GOT3 (cell line): ENCODE data around the gene WRAP73.
"Not testable (repeated sequence)": the region's sequence is repeated elsewhere in the genome, so short reads cannot be mapped to it uniquely, and the experiment has no call there.

Source experiments
- DNase-seq: peaks from one replicate; lab custom pipeline; 2025; ENCODE audit warnings: mixed read lengths; lab: John Stamatoyannopoulos, UW

The WRAP73 gene

DNA sequence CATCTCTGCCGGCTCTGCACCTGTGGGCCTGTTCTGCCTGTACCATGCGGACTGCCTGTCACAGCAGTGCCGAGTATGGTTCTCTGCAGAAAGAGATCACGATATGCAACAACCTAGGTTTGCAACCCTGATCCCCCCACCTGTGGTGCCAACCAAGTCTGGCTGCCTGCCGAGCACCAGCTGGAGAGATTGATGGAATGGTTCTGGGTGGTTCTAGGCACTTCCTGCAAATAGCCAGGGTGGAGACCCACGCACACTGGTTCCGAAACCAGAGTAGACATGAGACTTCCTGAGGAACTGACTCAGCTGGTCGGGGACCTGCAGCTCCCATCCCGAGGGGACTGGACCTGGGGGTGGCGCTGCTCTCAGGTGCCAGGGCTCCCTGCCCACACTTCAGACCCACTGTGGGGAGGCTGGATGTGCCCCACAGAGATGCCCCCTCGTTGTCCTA, 19.7 kb downstream of the WRAP73 start:
- no peak for DNase-seq

DNA sequence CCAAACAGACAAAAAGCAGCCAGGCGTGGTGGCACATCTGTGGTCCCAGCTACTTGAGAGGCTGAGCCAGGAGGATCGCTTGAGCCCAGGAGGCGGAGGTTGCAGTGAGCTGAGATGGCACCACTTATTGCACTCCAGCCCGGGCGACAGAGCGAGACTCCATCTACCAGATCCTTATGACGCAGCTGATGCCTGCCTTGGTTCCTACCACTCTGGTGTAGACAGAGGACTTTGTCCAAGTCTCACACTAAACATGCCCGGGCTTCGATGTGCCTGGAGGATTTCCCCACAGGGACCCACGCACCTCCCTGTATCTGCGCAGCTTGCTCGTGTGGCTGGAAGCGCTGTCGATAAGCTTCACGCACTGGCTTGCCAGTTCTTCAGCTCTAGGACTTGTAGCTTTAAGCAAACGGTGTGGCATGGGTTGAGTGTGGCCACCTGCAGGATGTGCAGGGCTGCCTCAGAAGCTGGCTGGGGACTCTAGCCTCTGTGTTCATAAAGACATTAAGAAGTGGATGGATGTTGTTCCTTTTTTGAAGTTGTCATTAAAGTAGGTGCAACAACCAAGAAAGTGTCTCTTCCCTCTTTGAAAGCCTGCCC, 20.2 kb downstream of the WRAP73 start:
- DNase-seq = no peak

DNA sequence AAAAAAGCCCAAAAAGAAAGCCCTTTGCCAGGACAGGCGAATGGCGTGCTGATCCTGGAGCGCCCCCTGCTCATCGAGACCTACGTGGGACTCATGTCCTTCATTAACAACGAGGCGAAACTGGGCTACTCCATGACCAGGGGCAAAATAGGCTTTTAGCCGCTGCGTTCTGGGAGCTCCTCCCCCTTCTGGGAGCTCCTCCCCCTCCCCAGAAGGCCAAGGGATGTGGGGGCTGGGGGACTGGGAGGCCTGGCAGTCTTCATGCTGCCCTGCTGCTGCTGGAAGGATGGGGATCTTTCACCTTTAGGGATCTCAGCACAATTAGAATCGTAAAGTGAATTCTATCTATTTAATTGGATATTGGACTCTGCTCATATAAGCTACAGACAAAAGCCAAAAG, 21.5 kb downstream of the WRAP73 start:
- DNase-seq = no peak

DNA sequence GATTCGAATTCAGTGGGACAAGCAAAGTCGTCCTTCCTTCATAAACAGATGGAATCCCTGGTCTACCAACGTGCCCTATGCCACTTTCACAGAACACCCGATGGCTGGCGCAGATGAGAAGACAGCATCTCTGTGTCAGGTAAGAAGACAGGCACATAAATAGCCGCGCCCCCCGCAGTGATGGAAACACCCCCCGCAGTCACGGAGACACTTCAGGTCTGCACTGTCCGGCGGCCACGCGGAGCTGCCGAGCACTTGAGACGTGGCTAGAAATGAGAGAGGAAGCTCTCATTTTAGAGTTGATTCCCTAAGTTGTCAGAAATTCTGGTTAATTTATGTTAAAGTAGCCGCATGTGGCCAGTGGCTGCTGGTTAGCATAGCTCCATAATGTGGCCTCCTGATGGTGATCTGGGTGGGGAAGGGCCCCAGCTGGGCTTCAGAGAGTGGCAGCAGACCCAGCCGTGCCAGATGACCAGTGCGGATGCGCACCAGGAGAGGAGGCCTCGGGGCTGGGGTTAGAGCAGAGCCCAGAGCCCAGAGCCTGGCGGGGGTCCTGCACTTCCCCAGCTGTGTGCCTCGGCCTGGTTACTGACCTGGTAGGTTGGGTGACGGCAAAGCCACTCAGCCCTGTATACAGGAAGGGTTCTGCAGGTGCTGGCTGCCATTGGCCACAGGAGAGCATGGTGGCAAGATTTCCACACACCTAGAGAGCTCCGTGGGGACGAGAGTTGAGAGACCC, 22.2 kb downstream of the WRAP73 start:
- no peak for DNase-seq

DNA sequence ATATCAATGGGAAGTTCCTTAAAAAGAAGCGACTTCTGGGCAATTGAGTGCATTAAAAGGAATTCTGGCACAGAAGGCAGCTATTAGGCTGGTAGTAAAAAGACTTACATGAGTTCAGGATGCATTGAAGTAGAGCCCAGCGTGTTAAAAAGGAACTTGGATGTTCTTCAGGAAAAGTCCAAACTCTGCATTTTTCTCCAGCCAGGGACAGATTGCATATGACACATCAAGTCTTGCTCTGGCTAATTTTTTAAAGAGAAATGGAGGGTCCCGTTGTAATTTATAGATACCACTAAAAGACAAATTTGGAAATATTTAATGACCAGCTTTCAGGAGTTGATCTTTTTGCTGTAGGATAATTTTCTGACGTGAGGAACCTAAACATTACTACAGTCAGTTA, 23.9 kb downstream of the WRAP73 start:
- DNase-seq = no peak

DNA sequence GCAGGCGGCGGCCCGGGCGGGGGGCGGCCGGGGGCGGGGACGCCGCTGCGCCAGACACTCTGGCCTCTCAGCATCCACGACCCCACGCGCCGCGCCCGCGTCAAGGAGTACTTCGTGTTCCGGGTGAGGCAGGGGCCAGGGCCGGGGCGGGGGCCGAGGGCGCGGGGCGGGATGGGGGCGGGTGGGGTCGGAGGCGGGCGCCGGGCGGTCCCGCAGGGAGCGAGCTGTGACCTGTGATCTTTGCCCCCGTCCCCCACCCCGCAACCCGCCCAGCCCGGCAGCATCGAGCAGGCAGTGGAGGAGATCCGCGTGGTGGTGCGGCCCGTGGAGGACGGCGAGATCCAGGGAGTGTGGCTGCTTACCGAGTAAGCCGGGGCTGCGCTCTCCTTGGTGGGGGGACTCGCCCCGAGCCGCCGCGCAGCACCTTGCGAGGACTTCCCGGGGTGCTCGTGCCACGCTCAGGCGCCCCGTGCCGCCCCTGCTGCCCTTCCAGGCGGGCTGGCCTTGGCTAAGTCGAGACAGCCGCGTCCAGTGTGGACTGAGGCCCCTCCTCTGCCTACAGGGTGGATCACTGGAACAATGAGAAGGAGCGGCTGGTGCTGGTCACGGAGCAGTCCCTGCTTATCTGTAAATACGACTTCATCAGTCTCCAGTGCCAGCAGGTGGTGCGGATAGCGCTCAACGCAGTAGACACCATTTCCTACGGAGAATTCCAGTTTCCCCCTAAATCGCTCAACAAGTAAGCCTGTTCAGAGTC, 24.6 kb downstream of the WRAP73 start:
- no peak for DNase-seq

DNA sequence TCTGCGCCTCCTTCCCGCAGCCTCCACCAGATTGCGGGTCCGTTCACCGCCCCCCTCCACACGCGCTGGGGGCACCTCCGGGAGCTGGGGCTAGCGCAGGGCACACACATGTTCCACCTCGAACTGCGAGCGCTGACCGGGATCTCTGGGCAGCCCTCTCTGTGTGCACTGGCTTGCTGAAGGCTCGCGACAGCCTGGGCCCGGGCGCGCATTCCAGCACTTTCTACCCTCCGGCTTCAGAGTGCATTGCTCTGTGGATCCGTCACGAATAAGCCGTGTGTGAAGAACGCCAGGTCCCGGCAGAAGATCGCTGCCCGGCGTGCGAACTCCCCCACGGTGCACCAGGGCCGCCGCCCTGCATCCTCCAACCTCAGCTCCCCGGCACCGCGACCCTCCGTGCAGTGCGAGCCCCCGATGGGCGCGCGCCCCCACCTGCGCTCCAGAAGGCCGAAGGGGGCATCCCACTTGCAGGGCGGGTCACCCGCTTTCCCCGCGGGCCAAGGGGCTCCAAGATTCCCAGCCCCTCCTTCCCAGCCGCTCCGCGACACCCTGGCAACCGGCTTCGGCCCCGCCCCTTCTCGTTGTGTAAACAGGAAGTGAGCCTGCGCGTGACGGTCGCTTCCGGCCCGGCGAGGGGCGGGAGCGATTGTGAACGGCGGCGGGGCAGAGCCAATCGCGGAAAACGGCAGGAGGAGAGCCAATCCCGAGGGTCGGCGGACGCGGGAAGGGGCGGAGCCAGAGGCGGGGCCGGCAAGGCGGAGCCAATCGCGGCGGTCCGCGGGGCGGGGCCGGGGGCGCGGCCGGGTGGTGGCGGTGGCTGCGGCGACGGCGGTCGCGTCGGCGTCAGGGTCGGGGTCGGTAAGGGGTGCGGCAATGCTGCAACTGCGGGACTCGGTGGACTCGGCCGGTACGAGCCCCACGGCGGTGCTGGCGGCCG, 25.4 kb downstream of the WRAP73 start, which contains the start of gene TPRG1L:
Gene TPRG1L (plus strand): TSS at position 816 of the 937 bp plus-strand sequence. CDS start 58 bp downstream, at position 874.
- DNase-seq = peak; percentile 85

DNA sequence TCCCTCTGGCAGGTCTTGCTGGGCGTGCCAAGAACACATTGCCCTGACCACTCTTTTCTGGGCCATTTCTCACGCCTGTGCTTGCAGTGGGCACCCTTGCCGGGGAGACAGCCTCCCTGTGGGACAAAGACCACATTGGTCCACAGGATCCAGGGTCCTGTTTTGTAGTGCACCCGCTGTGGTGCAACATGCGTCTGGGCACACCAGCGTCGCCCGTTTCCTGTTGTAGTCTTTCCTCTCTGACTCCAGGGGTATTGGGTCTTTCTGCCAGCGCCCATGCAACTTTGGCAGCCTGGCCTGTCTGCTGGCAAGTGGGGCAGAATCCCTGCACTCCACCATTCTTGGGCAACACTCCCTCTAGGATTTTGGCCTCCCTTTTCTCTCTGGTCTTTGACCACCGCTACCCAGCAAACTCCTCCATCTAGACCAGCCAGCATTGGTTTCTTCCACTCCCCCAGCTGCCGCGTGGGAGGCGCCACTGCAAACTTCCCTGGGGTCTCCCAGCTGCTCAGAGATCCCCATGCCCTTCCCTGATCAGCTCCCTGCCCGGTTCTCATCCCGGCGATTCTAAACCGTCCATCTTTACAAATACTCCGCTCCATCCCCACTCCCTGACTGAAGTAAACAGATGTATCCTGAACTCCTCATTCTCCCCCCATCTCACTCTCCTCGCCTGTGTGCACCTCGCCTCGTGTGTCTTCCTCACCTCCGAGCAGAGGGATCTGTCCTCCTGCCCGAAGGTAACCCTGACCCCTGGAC, 26.3 kb downstream of the WRAP73 start:
- no peak for DNase-seq

DNA sequence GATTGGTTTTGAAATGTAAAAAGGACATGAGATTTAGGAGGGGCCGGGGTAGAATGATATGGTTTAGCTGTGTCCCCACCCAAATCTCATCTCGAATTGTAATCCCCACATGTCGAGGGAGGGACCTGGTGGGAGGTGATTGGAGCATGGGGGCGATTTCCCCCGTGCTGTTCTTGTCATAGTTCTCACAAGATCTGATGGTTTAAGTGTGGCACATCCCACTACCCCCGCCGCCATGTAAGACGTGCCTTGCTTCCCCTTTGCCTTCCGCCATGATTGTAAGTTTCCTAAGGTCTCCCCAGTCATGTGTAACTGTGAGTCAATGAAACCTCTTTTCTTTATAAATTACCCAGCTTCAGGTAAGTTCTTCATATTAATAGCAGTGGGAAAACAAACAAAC, 27.8 kb downstream of the WRAP73 start:
- DNase-seq = not testable (repeated sequence)

DNA sequence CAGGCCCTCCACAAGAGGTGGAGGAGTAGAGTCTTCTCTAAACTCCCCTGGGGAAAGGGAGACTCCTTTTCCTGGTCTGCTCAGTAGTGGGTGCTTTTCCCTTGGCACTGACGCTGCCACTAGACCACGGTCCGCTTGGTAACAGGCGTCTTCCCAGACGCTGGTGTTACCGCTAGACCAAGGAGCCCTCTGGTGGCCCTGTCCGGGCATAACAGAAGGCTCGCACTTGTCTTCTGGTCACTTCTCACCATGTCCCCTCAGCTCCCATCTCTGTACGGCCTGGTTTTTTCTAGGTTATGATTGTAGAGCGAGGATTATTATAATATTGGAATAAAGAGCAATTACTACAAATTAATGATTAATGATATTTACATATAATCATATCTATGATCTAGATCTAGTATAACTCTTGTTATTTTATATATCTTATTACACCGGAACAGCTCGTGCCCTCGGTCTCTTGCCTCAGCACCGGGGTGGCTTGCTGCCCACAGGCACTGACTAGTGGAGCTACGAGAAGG, 28.7 kb downstream of the WRAP73 start:
- not testable (repeated sequence) for DNase-seq

DNA sequence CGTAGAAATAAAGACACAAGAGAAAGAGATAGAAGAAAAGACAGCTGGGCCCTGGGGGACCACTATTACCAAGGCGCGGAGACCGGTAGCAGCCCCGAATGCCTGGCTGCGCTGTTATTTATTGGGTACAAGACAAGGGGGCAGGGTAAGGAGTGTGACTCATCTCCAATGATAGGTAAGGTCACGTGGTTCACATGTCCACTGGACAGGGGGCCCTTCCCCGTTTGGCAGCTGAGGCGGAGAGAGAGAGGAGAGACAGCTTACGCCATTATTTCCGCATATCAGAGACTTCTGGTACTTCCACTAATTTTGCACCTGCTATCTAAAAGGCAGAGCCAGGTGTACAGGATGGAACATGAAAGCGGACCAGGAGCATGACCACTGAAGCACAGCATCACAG, 29.2 kb downstream of the WRAP73 start:
- DNase-seq = no peak

DNA sequence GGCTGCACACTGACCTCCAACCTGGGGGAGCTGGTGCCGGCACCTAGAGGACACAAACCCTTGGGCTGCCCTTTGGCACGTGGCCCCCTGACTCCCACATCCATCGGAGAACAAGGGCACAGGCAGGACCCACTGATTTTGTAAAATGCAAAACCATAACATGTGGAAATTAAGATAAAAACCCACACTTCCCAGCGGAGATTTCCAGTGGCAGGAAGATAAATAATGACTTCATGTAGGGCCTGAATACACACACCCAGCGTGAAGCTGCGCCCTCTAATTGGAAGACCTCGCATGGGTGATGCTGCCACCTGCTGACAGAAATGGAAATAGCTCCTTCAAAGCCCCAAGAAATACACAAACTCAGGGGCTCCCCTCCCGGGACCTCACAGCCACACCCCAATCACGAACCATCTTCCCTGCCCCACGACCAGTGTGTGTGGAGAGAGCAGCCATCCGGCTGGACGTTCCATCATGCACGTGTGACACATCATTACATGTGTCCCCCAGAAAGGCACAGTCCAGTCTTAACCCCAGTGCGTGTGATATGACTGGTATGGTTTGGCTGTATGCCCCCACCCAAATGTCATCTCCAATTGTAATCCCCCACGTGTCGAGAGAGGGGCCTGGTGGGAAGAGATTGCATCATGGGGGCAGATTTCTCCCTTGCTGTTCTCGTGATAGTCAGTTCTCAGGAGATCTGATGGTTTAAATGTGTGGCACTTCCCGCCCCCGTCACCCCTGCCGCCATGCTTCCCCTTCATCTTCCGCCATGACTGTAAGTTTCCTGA, 30.8 kb downstream of the WRAP73 start:
- no peak for DNase-seq

DNA sequence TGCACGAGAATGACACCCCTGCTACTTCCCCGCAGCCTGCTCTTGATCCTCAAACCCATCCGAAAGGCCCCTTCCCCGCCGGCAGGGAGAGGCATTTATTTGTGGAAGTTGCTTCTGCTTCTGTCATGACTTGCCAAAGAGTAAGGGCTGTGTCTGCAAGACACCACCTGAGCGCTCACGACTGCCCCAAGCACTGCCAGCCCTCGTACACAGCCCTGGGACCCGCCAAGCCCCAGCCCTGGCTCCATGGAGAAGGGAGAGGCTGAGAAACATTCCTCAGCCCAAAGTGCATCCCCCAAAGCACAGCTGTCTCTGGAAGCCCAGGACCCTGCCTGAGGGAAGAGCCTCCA, 31.4 kb downstream of the WRAP73 start:
- DNase-seq = no peak

DNA sequence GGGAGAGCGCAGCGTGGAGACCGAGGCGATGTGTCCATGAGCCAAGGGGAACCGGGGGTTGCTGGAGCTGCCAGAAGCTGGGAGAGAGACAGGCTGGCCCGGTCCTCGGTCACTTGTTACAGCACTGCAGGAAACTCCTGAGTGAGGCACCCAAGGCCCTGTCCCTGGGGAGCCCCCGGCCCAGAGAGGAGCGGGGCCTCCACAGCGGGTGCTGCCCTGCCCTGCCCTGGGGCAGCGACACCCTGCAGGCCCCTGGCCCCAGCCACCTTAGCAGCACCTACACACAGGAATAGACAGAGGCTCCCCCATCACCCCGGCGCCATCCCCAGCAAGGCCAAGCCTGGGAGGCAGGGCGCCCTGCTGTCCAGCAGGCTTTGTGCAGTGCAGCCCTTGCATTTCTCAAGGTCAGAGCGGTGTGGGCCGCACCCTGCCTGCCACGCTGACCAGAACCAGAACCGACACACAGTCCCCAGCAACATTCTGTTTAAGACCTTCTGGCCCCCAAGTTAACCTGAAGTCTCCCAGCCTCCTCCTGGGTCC, 32.0 kb downstream of the WRAP73 start:
- no peak for DNase-seq

DNA sequence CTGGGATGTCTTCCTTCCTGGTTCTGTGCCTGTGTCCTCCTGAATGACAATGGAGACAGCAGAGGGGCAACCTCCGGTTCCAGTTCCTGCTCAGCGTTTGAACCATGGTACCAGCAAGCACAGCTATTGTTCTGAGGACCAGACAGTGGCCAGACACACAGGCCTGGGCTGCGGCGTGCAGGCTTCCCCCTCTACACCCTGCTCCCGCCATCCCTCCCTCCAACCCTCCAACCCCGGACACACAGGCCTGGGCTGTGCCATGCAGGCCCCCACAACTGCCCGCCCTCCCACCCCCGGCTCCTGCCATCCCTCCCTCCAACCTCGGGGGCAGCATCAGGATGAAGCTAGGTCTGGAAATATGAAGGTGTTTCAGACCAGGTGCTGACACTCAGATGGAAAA, 33.0 kb downstream of the WRAP73 start:
- DNase-seq = no peak

DNA sequence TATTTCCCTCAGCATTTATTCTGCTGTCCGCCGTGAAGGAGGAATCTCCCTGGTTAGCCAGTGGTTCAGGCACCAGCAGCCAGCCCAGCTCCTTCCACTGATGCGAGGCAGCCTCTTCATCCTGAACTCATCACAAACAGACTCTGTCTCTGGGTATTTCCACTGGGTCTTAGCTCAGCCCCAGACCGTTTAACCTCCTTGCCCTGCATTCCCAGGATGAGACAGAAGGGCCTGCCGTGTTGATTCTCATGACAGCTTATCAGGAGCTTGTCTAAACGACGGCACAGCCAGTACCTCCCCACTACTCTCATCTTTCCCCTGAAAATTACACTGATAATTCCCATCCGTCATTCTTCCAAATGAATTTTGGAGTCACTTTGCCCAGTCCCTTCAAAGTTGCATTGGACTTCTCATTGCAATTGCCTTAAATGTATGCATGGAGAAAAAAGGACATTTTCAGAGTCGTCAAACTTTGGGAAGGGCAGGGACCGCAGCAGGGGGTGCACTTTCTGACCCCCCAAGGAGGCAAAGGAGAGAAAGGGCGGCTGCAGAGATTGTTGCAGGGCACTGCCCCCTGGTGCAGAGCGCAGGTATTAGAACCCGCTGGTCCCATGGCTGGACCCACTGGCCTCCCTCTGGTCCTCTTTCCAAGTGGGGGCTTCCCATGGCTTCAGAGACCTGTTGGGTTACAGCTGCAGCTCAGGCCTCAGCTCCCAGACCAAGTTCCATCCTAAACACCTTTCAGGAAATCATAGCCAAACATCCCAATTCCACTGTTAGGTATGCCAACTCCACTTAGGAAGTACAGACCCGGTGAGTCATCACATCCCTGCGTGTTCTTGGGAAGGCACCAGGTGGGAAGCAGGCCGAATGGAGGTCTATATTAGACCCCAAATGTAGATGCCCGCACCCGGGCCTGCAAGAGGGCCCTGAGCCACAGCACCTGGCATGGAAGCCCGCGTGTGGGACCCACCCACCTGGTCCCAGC, 34.9 kb downstream of the WRAP73 start:
- DNase-seq = no peak

DNA sequence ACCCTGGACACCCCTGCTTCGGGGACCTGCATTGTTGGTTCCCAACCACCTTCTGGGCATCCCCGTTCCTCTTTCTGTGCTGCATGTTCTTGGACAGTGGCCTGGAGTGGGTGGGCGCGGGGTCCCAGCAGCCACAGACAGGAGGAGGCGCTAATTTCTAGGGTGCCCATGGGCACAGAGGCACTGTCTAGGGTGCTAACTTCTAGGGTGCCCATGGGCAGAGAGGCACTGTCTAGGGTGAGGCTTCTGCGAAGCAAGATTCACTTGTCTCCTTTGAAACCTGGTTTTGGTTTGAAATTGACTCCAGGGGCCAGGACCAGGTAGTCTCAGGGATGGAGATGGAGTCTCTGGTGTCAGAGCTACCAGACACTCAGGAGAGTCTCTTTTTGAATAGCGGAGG, 37.8 kb downstream of the WRAP73 start:
- no peak for DNase-seq

DNA sequence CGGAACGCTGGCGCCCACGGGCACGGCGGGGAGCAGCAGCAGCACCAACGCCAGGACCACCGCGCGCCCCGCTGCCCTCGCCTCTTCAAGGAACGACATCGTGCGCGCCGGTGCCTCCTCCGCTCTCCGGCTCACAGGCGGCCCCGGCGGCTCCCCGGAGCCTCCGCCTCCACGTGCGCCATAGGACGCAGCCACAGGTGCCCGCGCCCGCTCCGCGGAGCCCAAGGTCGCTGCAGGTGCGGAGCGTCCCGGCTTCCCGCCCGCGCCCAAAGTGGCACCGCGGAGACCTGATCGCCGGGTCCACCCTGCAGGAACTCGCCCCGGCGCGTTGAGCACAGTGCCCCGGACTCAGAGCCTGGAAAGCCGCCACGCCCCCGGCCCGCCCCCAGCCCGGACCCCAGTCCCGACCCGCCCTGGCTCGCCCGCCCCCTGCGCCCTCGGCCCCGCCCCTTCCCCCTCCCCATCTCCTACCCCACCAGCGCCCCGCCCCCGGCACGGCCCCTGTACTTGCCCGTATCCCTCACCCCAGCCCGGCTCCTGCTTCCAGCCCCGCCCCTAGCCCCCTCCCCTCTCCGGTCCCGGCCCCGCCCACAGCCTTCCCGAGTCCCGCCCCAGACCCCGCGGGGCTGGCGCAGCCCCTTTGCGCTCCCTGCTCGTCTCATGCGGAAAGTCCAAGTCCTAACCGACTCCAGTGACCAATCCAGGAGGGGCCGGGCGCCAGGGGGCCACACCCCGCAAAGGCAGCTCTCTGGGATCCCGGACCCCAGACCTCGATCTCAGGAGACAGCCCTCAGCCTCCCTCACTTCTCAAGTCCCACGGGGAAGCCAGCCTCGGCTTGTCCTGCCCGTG, 38.5 kb downstream of the WRAP73 start, which contains the start of gene MEGF6:
Gene MEGF6 (minus strand): TSS at position 339 of the 850 bp plus-strand sequence. CDS start 240 bp downstream, at position 99.
- DNase-seq = no peak
